ENCODE data around the gene TAAR6. TPM values are rescaled to one million over a fixed set of nuclear protein-coding genes. Genes with fewer than 3 reads are reported as not detected.
"Not testable (repeated sequence)": the region's sequence is repeated elsewhere in the genome, so short reads cannot be mapped to it uniquely, and the experiment has no call there.

The TAAR6 gene
- total RNA-seq, 1 donor from 2014 or later, result not detected

DNA sequence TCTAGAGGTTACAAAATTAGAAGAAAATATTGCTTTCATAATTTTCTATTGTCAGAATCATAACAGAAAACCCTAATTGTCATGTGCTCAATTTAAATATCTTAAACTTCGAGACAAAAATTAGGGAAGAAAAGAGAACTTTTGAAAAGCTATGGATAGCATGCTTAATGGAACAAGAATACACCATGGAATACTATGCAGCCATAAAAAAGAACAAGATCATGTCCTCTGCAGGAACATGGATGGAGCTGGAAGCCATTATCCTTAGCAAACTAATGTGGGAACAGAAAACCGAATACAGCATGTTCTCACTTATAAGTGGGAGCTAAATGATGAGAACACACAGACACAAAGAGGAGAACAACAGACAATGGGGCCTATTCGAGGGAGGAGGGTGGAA lies 10.0 kb upstream of the TAAR6 start:
- DNase-seq; H3K4me3 Mint-ChIP-seq; intact Hi-C loops (cut with micrococcal nuclease); H3K36me3 Mint-ChIP-seq (ENCODE audit: low read depth); H3K27ac Mint-ChIP-seq; H3K4me1 Mint-ChIP-seq; H3K9me3 Mint-ChIP-seq: not testable (repeated sequence)
- peaks cover 17% of the 10 kb centered on the region for H3K27me3 Mint-ChIP-seq

DNA sequence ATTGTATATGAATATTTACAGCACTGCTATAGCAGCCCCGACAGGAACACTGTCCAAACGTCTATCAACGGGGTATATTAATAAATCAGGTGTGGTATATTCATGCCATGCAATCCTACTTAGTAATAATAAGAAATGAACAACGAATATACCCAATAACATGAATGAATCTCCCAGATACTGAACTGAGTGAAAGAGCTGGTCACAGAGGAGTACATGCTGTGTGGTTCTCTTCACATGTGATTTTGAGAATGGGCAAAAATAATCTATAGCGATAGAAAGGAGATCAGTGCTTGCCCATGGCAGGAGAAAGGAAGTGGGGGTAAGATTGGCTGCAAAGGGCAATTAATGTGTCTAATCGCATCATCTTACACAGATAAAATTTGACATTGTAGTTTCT lies 3.7 kb upstream of the TAAR6 start:
- no peaks in the 10 kb centered on the region for H3K36me3 Mint-ChIP-seq (ENCODE audit: low read depth)
- H3K27ac Mint-ChIP-seq, result no peak overlapping the region
- no peak overlapping the region for H3K4me3 Mint-ChIP-seq
- H3K27me3 Mint-ChIP-seq, result peaks cover 9% of the 10 kb centered on the region
- no peak for DNase-seq
- no peaks in the 10 kb centered on the region for H3K4me1 Mint-ChIP-seq
- intact Hi-C loops (cut with micrococcal nuclease), result no loop called here
- H3K9me3 Mint-ChIP-seq, result no peaks in the 10 kb centered on the region

- Mint-ChIP-seq H3K36me3 (ENCODE audit: low read depth) (no peaks in the 10 kb centered on the region), H3K27ac (no peak overlapping the region), H3K4me3 (no peak overlapping the region), H3K9me3 (no peaks in the 10 kb centered on the region), H3K4me1 (no peaks in the 10 kb centered on the region), H3K27me3 (peaks cover 10% of the 10 kb centered on the region)
- intact Hi-C loops (cut with micrococcal nuclease), result no loop called here
- DNase-seq, result no peak
These were observed 2.6 kb upstream of the TAAR6 start for GRCh38 chr6:132567566-132567965.

- peaks cover 14% of the 10 kb centered on the region for H3K27me3 Mint-ChIP-seq
- no peak overlapping the region for H3K4me3 Mint-ChIP-seq
- no peak overlapping the region for H3K27ac Mint-ChIP-seq
- no peaks in the 10 kb centered on the region for H3K36me3 Mint-ChIP-seq (ENCODE audit: low read depth)
- H3K9me3 Mint-ChIP-seq, result no peaks in the 10 kb centered on the region
- DNase-seq, result no peak
- no peaks in the 10 kb centered on the region for H3K4me1 Mint-ChIP-seq
- intact Hi-C loops (cut with micrococcal nuclease), result no loop called here
These were observed 1.5 kb upstream of the TAAR6 start for GRCh38 chr6:132568611-132569010.

GRCh38 chr6:132569170-132569569 lies 952 bp upstream of the TAAR6 start:
- Mint-ChIP-seq H3K9me3 (no peaks in the 10 kb centered on the region), H3K4me3 (no peak overlapping the region), H3K27ac (no peak overlapping the region), H3K27me3 (peaks cover 14% of the 10 kb centered on the region), H3K4me1 (no peaks in the 10 kb centered on the region), H3K36me3 (ENCODE audit: low read depth) (no peaks in the 10 kb centered on the region)
- intact Hi-C loops (cut with micrococcal nuclease), result no loop called here
- DNase-seq, result no peak

DNA sequence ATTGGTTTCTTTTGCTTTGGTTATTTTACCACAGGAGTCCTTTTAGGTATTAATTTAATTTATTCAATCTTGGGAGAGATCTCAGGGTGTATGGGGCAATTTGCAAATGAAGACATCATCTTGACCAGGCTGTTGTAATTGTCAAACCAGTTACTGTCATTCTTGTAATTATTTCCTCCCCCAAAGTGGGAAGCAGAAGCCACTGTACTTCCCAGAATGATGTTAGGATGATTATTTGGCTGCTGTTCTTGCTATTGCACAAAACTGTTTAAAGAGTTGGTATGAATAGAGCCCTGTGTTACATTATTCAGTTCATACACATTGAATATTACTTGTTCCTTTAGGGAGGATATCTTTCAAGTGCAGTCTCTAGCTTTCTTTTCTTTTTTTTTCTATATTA lies 1.7 kb downstream of the TAAR6 start:
- Mint-ChIP-seq H3K36me3 (ENCODE audit: low read depth) (no peaks in the 10 kb centered on the region), H3K27ac (no peak overlapping the region), H3K4me3 (no peak overlapping the region), H3K4me1 (no peaks in the 10 kb centered on the region), H3K9me3 (no peaks in the 10 kb centered on the region), H3K27me3 (peaks cover 16% of the 10 kb centered on the region)
- intact Hi-C loops (cut with micrococcal nuclease), result no loop called here
- DNase-seq, result no peak

DNA sequence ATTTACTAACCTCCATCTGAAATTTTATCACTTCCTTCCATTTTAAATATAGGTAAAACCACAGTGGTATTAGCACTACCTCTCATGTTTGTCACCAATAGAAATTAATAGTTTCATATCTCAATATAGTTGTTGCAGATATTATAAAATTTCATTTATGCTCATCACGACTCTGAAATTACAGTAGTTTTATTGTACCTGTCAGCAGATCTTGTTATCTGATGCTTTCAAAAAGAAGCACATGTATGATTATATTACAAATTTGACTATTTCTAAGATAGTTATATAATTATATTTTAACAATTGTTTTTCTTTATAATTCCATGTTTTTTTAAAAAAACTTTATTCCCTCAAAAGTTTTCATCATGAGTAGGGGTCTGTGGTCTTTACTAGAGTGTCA lies 14.6 kb downstream of the TAAR6 start:
- H3K4me3 Mint-ChIP-seq, result no peak overlapping the region
- no peaks in the 10 kb centered on the region for H3K9me3 Mint-ChIP-seq
- intact Hi-C loops (cut with micrococcal nuclease), result no loop called here
- no peak overlapping the region for H3K27ac Mint-ChIP-seq
- no peaks in the 10 kb centered on the region for H3K36me3 Mint-ChIP-seq (ENCODE audit: low read depth)
- peaks cover 13% of the 10 kb centered on the region for H3K27me3 Mint-ChIP-seq
- H3K4me1 Mint-ChIP-seq, result no peaks in the 10 kb centered on the region
- DNase-seq, result no peak

DNA sequence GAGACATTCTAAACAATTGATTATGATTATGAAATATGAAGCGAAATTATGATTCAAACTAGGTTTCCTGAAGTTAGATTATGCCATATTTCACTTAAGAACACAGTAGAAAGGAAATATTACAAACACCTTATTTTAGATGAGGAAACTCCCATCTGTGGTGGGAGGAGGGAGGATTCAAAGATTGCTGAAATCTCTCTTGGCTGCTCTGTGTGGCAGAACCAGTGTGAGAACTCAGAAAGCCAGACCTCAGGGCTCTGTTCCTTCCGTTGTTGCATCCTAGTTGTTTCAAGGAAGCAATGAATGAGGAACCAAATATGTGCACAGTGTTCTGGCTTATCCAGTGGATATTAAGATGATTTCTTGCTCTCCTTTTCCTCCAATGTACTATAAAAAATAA lies 17.3 kb downstream of the TAAR6 start:
- H3K9me3 Mint-ChIP-seq, result no peaks in the 10 kb centered on the region
- H3K36me3 Mint-ChIP-seq (ENCODE audit: low read depth), result no peaks in the 10 kb centered on the region

GRCh38 chr6:132589454-132589853 lies 19.3 kb downstream of the TAAR6 start, which contains the start of gene TAAR5:
TSS of gene TAAR5 (minus strand) at chr6:132589741. CDS start at chr6:132589686, 55 bp downstream.
- H3K36me3 Mint-ChIP-seq (ENCODE audit: low read depth), result no peaks in the 10 kb centered on the region
- DNase-seq, result no peak
- H3K27ac Mint-ChIP-seq, result no peak within 1 kb of the TSS
- no peaks in the 10 kb centered on the region for H3K4me1 Mint-ChIP-seq
- H3K9me3 Mint-ChIP-seq, result no peaks in the 10 kb centered on the region
- no peak within 1 kb of the TSS for H3K4me3 Mint-ChIP-seq
- intact Hi-C loops (cut with micrococcal nuclease), result no loop called here
- peaks cover 10% of the 10 kb centered on the region for H3K27me3 Mint-ChIP-seq

More for the DNA sequence above, 17.3 kb downstream of the TAAR6 start:
- no peak for DNase-seq
- Mint-ChIP-seq H3K4me1 (no peaks in the 10 kb centered on the region), H3K27me3 (peaks cover 12% of the 10 kb centered on the region), H3K27ac (no peak overlapping the region), H3K4me3 (no peak overlapping the region)
- intact Hi-C loops (cut with micrococcal nuclease), result no loop called here

- Mint-ChIP-seq H3K4me3 (no peak overlapping the region), H3K4me1 (no peaks in the 10 kb centered on the region), H3K27me3 (peaks cover 10% of the 10 kb centered on the region), H3K27ac (no peak overlapping the region), H3K9me3 (no peaks in the 10 kb centered on the region), H3K36me3 (ENCODE audit: low read depth) (no peaks in the 10 kb centered on the region)
- no peak for DNase-seq
- intact Hi-C loops (cut with micrococcal nuclease), result no loop called here
These were observed 20.2 kb downstream of the TAAR6 start for GRCh38 chr6:132590362-132590761.

DNA sequence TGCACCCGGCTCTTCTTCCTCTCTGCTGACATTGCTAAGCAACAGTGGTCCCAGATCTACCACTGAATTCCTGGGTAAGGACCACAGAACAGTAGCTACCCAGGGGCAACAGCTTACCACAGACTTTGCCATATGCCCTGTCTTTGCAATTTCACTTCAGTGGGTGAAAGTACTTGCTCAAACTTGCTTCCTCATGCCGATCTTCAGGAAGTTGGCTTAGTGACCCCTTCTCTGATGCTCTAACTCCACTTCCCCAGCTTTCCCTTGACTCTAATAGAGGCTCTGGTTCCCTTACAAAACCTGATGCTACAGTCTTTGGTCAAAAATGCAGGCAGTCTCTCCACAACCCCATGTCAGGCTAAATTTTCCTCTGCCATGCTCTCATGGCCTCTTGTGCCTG lies 22.7 kb downstream of the TAAR6 start:
- Mint-ChIP-seq H3K4me1 (no peaks in the 10 kb centered on the region), H3K27me3 (peaks cover 8% of the 10 kb centered on the region), H3K9me3 (no peaks in the 10 kb centered on the region), H3K27ac (no peak overlapping the region), H3K4me3 (no peak overlapping the region), H3K36me3 (ENCODE audit: low read depth) (no peaks in the 10 kb centered on the region)
- intact Hi-C loops (cut with micrococcal nuclease), result no loop called here
- no peak for DNase-seq

DNA sequence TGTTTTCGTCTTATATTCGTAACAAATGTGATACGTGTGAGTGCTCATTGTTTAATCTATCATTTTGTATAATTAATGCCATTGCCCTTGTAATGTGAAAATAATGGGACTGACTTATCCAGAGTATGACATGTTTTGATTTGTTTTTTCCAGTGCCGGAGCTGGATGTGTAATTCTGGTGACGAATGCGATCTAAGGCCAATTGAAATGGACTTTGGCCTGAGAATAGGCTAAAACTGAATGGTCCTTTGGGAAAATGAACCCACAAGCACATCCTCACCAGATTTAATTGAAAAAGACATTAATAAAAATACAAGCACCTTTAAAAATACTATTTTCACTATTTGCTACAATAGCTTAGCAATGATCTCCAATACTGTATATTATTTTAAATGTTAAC lies 26.1 kb downstream of the TAAR6 start:
- peaks cover 11% of the 10 kb centered on the region for H3K27me3 Mint-ChIP-seq

DNA sequence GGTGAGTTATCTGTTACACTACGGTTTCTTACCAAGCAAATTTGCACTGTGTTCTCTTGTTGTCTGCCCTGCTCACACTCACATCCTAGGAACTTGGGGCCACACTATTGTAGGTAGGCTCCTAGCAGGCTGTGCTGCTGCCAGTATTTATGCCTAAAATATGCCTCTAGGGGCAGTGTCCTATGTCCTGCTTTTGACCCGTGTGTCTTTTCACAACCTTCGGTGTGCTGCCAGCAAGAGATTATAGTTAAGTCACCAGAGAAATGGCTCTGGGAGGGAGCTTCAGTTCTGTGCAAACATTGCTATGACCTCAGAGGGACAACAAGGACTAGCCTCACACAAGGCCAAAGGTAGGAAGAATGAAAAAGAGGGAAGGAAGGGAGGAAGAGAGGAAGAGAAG lies 28.4 kb downstream of the TAAR6 start:
- H3K36me3 Mint-ChIP-seq (ENCODE audit: low read depth), result no peaks in the 10 kb centered on the region
- no peak overlapping the region for H3K4me3 Mint-ChIP-seq
- intact Hi-C loops (cut with micrococcal nuclease), result no loop called here
- no peak overlapping the region for H3K27ac Mint-ChIP-seq
- no peaks in the 10 kb centered on the region for H3K9me3 Mint-ChIP-seq
- peaks cover 9% of the 10 kb centered on the region for H3K27me3 Mint-ChIP-seq
- DNase-seq, result no peak
- H3K4me1 Mint-ChIP-seq, result no peaks in the 10 kb centered on the region

More for the DNA sequence above, 26.1 kb downstream of the TAAR6 start:
- DNase-seq, result no peak
- H3K27ac Mint-ChIP-seq, result no peak overlapping the region
- H3K36me3 Mint-ChIP-seq (ENCODE audit: low read depth), result no peaks in the 10 kb centered on the region
- intact Hi-C loops (cut with micrococcal nuclease), result no loop called here
- H3K4me1 Mint-ChIP-seq, result no peaks in the 10 kb centered on the region
- no peaks in the 10 kb centered on the region for H3K9me3 Mint-ChIP-seq
- no peak overlapping the region for H3K4me3 Mint-ChIP-seq

DNA sequence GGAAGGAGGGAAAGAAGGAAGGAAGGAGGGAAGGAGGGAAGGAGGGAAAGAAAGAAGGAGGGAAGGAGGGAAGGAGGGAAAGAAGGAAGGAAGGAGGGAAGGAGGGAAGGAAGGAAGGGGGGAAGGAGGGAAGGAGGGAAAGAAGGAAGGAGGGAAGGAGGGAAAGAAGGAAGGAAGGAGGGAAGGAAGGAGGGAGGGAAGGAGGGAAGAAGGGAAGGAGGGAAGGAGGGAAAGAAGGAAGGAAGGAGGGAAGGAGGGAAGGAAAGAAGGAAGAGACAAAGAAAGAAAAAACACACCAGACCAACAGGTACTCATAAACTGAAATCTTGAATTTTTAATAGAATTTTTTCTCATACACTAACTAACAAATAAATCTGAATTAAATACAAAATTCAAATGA lies 30.8 kb downstream of the TAAR6 start:
- H3K27ac Mint-ChIP-seq; H3K36me3 Mint-ChIP-seq (ENCODE audit: low read depth); H3K27me3 Mint-ChIP-seq; H3K9me3 Mint-ChIP-seq; H3K4me3 Mint-ChIP-seq; intact Hi-C loops (cut with micrococcal nuclease); DNase-seq; H3K4me1 Mint-ChIP-seq: not testable (repeated sequence)

- Mint-ChIP-seq H3K4me3 (no peak overlapping the region), H3K9me3 (no peaks in the 10 kb centered on the region), H3K4me1 (no peaks in the 10 kb centered on the region), H3K27ac (no peak overlapping the region), H3K36me3 (ENCODE audit: low read depth) (no peaks in the 10 kb centered on the region), H3K27me3 (peaks cover 4% of the 10 kb centered on the region)
- intact Hi-C loops (cut with micrococcal nuclease), result no loop called here
- DNase-seq, result no peak
These were observed 34.6 kb downstream of the TAAR6 start for GRCh38 chr6:132604635-132605152.

All from activated CD4-positive, alpha-beta T cell treated with anti-CD3 and anti-CD28 coated beads, Interleukin-2, amount 10 ng/mL, durations not matched to agents 24 days and 14 days (primary cell).